Upper lobe of right lung (tissue), 1 donor: ENCODE data around the gene KATNAL1. TPM values are rescaled to one million over a fixed set of nuclear protein-coding genes. Genes with fewer than 3 reads are reported as not detected.

Source experiments
- ATAC-seq: fragments of 200-7000 bp; cut with Tn5 transposase; one replicate; pipeline ENCODE4 v1.9.1; 2020; ENCODE audit warnings: mild to moderate bottlenecking, moderate library complexity
- DNase-seq: peaks from one replicate; pipeline ENCODE4 v3.0.0-alpha.2; 2020
- H3K27ac ChIP-seq: fragments of 200-600 bp; one replicate; pipeline ENCODE4 v1.8.0; 2022
- H3K27me3 ChIP-seq: fragments of 200-600 bp; one replicate; pipeline ENCODE4 v1.8.0; 2022; ENCODE audit warnings: mild to moderate bottlenecking
- H3K36me3 ChIP-seq: fragments of 200-600 bp; one replicate; pipeline ENCODE4 v1.8.0; 2022
- H3K4me1 ChIP-seq: fragments of 200-600 bp; one replicate; pipeline ENCODE4 v1.8.0; 2022
- H3K4me3 ChIP-seq: fragments of 200-600 bp; one replicate; pipeline ENCODE4 v1.8.0; 2022; ENCODE audit warnings: mild to moderate bottlenecking
- H3K9me3 ChIP-seq: fragments of 200-600 bp; one replicate; pipeline ENCODE4 v1.8.0; 2022
- intact Hi-C: fragments of 100-400 bp; cut with DNase I; formaldehyde crosslinking; loops from one replicate; pipeline ENCODE4 v1.11.0; 2022
- total RNA-seq: library from RNA; stranded (reverse); fragmentation: NEBNext Ultra II Directional; extraction: Animal tissue kit (Norgen Biotek cat#: 25700); gene quantifications from one replicate; pipeline ENCODE4 v1.2.1, GENCODE V29; 2021
- TF ChIP-seq, protein P1 (sequence below): fragments of 200-600 bp; IDR thresholded peaks from one replicate; pipeline ENCODE4 v1.8.0; 2022; ENCODE audit warnings: antibody characterized with exemption
- donor health status: DM: no; HTN: yes; CAD: no; lungs with severe emphysema.

KATNAL1 gene
- total RNA-seq, 1 donor from 2014 or later, result 17.5 TPM

DNA sequence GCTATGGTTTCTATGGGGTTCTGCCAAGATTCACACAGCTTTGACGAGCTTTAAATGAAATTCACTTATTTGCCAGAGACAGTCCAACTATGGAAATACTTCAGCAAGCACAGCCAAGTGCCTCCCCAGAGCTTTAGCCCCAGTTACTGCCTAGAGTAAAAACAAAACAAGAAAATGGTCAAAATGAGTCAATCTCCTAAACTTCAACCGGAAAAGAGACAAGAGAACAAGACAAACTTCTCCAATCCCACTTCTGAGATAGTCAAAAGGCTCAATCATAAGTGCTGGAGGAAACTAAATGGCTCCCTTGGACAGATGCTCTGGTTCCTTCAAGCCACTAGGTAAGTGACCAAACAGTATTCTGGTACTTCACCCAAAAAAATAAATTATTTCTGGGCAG is 65.8 kb downstream of the KATNAL1 start:
- ATAC-seq, result no peak
- intact Hi-C loops, result no loop called here
- Histone ChIP-seq H3K4me3 (no peak overlapping the region), H3K36me3 (peaks cover 5% of the 10 kb centered on the region), H3K9me3 (no peaks in the 10 kb centered on the region), H3K27ac (no peak overlapping the region), H3K27me3 (no peaks in the 10 kb centered on the region), H3K4me1 (no peaks in the 10 kb centered on the region)
- TF ChIP-seq, protein P1, sequence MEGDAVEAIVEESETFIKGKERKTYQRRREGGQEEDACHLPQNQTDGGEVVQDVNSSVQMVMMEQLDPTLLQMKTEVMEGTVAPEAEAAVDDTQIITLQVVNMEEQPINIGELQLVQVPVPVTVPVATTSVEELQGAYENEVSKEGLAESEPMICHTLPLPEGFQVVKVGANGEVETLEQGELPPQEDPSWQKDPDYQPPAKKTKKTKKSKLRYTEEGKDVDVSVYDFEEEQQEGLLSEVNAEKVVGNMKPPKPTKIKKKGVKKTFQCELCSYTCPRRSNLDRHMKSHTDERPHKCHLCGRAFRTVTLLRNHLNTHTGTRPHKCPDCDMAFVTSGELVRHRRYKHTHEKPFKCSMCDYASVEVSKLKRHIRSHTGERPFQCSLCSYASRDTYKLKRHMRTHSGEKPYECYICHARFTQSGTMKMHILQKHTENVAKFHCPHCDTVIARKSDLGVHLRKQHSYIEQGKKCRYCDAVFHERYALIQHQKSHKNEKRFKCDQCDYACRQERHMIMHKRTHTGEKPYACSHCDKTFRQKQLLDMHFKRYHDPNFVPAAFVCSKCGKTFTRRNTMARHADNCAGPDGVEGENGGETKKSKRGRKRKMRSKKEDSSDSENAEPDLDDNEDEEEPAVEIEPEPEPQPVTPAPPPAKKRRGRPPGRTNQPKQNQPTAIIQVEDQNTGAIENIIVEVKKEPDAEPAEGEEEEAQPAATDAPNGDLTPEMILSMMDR, result no peak
- DNase-seq, result no peak

DNA sequence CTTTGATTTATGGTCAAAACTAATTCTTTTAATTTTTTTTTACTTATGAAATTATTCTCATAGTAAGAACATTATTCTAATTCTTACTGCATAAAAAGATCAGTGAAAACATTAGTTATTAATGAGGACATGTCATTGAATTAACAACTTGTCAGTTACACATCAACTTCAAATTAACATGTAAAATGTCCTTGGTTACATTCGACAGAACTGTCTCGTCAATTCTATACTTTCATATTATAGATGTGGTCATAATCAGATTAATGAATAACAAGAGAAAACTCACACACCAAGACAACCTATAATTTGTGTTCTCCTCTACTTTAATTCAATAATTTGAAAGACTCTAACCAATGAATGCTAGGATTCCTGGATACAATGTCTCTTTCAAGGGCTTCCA is 66.7 kb downstream of the KATNAL1 start:
- no peaks in the 10 kb centered on the region for H3K4me1 ChIP-seq
- intact Hi-C loops, result no loop called here
- H3K36me3 ChIP-seq, result peaks cover 5% of the 10 kb centered on the region
- ATAC-seq (no peak), DNase-seq (no peak)
- TF ChIP-seq, protein P1, result no peak
- no peaks in the 10 kb centered on the region for H3K9me3 ChIP-seq
- H3K4me3 ChIP-seq, result no peak overlapping the region
- H3K27me3 ChIP-seq, result no peaks in the 10 kb centered on the region
- H3K27ac ChIP-seq, result no peak overlapping the region

DNA sequence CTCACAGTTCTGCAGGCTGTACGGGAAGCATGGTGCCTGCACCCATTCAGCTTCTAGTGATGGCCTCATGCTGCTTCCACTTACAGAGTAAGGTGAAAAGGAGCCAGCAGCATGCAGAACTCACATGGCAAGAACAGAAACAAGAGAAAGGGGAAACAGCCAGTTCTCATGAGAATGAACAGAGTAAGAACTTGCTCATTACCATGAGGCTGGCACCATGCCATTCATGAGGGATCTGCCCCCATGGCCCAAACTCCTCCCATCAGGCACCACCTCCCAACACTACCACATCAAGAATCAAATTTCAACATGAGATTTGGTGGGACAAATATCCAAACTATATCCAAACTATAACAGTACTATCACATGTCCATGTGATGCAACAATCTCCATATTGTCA is 72.1 kb downstream of the KATNAL1 start:
- ATAC-seq, result no peak
- TF ChIP-seq, protein P1, result no peak
- DNase-seq, result no peak
- Histone ChIP-seq H3K9me3 (no peaks in the 10 kb centered on the region), H3K4me3 (no peak overlapping the region), H3K27me3 (no peaks in the 10 kb centered on the region), H3K4me1 (no peaks in the 10 kb centered on the region), H3K36me3 (peaks cover 4% of the 10 kb centered on the region), H3K27ac (no peak overlapping the region)
- intact Hi-C loops, result no loop called here

DNA sequence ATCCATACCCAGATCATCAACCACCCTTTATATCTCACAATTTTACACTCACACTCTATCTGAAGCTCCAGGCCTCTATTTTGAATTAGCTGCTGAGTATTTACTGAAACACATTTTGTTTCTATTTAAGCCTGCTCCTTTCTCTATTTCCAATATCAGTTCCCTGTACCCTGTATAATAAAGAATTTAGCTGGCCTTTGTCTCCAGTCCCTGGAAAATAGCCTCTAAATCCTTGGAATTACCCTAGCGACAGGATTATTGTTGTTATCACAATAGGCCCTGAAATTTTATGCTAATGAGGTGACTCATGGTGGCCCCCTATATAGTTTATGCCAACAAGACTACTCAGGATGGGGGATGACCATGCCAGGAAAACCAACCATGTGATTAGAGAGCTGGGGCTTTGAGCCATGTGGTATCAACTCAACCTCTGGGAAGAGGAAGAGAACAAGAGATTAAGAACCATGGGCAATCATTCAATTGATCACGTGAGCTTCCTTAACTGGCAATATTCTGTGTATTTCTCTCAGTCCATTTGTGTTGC is 72.7 kb downstream of the KATNAL1 start:
- TF ChIP-seq, protein P1, result no peak
- Histone ChIP-seq H3K9me3 (no peaks in the 10 kb centered on the region), H3K4me3 (no peak overlapping the region), H3K27ac (no peak overlapping the region), H3K27me3 (no peaks in the 10 kb centered on the region), H3K4me1 (no peaks in the 10 kb centered on the region), H3K36me3 (peaks cover 5% of the 10 kb centered on the region)
- DNase-seq (no peak), ATAC-seq (no peak)
- intact Hi-C loops, result no loop called here

DNA sequence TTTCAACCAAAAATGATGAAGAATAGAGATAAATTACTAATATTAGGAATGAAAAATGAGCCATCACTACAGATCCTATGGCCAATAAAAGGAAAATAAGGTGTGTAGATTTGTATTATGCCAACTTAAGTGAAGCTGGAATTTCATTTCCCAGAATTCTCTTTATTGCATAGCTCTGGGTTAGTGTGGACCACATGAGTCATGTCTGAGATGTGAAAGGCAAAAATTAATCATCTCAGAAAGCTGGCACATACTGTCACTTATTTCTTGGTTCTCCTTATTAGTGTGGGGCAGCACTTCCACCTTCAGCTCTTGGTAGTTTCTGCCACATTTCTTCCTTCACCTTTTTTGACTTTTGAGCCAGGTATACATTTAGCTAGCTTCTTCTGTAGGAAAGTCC is 82.6 kb downstream of the KATNAL1 start:
- TF ChIP-seq, protein P1, result no peak
- Histone ChIP-seq H3K4me1 (no peaks in the 10 kb centered on the region), H3K27ac (no peak overlapping the region), H3K9me3 (no peaks in the 10 kb centered on the region), H3K27me3 (no peaks in the 10 kb centered on the region), H3K4me3 (no peak overlapping the region), H3K36me3 (peaks cover 14% of the 10 kb centered on the region)
- intact Hi-C loops, result no loop called here
- DNase-seq (no peak), ATAC-seq (no peak)

DNA sequence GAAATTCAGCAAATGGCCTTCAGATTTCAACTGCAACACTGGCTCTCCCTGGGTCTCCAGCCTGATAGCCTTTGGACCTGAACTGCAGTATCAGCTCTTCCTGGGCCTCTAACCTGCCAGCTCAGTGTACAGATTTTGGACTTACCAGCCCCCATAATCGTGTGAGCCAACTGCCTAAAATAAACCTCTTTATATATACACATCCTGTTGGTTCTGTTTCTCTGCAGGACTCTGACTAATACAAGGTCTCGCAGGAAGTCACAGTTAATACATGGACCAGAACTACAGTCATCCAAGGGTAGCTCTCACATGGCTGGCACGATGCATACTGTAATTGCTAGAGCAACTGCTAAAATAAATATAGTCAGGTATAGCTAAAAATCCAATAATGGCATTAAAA is 85.1 kb downstream of the KATNAL1 start:
- no peak overlapping the region for H3K27ac ChIP-seq
- intact Hi-C loops, result no loop called here
- no peaks in the 10 kb centered on the region for H3K27me3 ChIP-seq
- H3K36me3 ChIP-seq, result peaks cover 14% of the 10 kb centered on the region
- no peaks in the 10 kb centered on the region for H3K9me3 ChIP-seq
- no peaks in the 10 kb centered on the region for H3K4me1 ChIP-seq
- no peak overlapping the region for H3K4me3 ChIP-seq
- no peak for DNase-seq
- no peak for ATAC-seq
- TF ChIP-seq, protein P1, result no peak
